Measurements from ENCODE around the gene SMIM20.
A peak's percentile ranks its signal among the peaks of the same experiment; 100 is the strongest.

Gene SMIM20

DNA sequence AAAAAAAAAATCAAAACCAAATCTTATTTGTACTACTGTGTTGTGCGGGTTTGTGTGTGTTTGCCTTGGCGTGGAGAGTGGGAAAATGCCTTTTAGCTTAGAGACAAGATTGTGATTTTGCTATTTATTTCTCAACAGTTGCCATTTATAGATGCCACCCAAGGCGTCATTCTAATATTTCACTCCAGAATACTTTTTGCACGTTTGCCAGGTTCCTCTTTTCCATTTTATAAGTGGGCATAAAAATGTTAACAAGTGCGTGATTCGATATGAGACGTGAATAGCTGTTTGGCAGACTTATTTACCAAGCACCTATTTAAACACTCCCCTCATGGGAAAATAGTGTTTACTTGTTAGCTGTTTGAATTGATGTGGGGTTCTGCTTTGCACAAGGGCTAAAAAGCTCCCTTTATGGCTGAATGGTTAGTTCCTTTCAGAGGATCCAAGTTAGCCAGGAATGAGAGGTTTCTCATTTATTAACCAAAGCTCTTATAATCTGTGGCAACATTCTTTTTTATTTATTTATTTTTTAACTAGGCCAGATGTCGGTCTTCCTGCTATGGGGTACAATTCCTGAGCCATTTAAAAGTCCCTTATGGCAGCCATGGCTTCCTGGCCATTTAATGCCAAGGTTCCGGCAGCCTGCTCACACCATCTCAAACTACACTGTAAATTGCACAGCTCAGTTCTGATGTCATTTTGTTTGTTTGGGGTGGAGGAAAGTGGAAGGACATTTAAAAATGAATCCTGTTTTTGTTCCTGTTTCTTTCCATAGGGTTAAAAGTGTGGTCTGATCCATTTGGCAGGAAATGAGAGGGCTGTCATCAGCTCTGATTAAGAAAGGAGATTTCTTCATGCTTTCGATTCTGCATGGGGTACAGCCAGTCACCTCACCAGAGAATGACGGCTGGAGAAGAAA lies 14.6 kb downstream of the SMIM20 start:
- peak; percentile 99 for DNase-seq

DNA sequence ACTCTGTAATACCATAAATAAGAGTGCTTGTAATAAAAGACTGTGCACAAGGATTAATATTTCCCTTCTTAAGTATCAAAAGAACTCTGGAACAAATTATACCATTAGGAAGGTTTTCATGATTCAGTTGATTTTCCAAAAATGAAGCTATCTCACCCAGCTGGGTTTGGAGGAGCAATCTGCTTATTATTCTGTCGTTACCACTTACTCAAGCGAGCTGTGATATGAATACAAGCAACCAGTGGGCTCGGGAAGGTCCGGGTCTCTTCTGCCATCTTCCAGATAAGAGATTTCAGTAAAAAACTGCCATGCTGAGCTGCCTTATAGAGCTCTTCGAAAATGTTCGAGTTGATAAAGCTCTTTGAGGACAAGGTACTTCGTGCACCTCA lies 15.3 kb downstream of the SMIM20 start:
- no peak for DNase-seq

- no peak for DNase-seq
Observed at GRCh38 chr4:25930731-25931354, 16.8 kb downstream of the SMIM20 start.

GRCh38 chr4:25936696-25937095 lies 22.7 kb downstream of the SMIM20 start:
- DNase-seq: no peak

DNA sequence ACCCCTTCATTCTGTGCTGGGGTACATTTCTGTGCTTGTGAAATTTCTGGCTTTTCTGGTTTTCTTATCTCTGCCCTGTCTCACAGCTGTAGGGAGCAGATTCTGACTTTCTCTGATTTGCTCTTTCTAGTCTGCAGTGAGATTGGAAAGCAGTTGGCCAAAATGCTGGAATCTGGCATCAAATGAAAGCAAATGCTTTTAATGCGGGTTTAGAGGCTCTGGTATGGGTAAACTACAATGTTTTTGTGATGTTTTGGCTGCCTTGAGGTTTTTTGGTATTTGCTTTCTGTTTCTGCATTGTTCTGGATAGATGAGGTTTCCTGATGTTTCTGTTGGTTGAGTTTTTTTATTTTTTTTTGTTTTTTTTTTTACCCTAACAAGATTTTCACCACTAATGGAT lies 23.8 kb downstream of the SMIM20 start:
- DNase-seq: no peak

DNA sequence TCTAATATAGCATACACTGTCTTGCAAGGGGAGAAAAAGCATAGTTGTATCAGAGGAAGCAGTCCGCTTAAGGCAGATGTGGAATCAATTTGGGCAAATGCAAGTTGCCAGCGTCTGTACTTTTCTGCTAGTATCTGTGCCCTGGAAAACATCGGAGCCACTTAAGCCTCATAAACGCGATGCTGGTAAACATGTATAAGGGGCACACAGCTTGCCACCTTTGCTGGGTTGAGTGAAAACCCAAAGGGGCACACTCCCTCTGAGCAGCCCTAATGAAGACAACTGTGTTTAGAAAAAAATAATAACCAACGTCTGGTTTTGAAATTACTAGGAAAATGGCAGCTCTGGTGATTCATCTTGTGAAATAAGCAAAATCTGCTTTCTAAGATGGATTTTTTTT lies 24.3 kb downstream of the SMIM20 start:
- no peak for DNase-seq

DNA sequence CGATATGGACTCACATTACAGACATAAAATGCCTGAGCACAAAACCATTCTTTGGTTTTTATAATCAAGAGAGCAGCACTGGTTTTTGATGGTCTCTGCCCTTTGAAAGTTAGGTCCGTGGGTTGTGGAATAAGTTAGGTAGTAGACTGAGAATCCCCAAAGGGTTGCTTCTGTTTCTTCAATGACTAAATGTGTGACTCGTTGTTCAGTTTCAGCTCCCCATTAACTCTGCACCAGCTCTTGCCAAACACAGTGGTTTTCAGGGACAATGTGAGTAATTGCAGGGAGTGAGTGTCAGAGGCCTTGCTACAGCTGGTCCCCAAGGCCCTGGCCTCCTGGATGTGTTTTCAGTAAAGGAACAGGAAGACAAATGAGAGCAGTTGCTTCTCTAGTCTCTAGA lies 24.8 kb downstream of the SMIM20 start:
- no peak for DNase-seq

- no peak for DNase-seq
Observed at GRCh38 chr4:25939330-25939729, 25.3 kb downstream of the SMIM20 start.

DNA sequence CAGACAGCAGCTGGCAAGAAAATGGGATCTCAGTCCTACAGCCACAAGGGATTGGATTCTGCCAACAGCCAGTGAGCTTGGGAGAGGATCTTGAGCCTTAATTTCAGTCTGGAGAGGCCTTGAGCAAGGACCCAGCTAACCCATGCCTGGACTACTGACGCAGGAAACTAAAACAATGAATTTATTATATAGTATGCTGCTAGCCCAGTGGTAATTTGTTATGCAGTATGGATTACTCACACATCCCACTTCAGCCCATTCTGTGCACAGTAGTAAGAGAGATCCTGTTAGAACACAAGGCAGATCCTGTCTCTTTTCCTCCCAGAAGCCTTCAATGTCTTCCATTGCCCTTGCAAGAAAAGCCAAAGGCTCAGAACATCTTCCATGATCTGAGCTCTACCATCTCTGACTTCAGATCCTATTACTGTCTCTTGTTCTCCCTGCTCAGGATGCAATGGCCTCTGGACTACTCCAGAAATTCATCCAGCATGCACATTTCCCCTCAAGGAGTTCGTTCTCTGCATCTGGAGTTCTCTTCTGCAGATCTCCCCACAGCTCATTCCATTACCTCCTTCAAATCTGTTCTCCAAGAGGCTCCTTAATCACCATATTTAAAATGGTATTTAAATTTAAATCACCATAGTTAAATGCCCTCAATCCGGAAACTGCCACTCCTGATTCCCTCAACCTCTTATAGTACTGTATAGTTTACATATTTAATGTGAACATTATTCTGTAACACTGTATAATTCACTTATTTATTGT lies 27.6 kb downstream of the SMIM20 start:
- no peak for DNase-seq

DNA sequence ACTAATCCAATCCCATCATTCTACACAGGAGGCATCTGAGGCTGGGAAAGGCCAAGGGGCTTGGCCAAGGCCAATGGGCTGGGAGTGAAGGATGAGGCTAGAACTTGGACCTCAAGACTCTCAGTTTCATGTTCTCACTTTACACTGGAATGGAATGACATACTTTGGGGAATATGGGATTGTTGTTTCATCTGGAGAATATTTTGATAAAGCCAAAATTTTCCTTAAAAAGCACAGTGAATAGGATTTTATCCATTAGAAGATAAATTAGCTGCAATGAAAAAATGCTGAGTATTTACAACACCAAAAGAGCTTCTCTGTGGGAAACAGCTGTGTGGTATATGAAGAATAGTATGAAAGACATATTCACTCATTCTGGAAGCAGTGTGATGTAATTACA lies 29.3 kb downstream of the SMIM20 start:
- no peak for DNase-seq

DNA sequence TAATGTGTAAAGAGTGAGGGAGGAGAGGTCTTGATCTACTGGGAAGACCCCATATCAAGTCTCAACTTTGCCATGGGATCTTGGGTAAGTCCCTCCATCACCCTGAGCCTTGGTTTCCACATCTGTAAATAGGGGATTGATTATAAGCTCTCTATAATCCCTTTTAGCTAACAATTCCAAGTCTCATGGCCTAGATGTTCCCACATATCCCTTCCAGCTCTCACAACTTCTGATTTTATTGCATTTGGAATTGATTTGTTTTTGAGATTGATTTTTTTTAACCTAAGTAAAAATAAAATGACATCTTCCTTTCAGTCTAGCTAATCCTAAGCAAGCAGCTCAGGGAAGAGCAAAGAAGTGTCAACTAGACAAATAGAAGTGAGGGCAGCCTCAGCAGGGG lies 29.8 kb downstream of the SMIM20 start:
- DNase-seq: no peak

DNA sequence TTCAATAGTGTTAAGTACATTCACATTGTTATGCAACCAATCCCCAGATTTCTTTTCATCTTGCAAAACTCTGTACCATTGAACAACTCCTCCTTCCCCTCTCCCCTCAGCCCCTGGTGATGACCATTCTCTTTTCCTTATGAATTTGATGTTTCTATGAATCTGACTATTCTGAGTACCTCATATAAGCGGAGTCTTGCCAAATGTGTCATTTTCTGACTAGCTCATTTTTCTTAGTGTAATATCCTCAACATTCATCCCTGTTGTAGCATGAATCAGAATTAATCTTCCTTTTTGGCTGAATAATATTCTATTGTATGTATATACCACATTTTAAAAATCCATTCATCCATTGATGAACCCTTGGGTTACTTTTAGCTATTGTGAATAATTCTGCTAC lies 34.0 kb downstream of the SMIM20 start:
- no peak for DNase-seq

DNA sequence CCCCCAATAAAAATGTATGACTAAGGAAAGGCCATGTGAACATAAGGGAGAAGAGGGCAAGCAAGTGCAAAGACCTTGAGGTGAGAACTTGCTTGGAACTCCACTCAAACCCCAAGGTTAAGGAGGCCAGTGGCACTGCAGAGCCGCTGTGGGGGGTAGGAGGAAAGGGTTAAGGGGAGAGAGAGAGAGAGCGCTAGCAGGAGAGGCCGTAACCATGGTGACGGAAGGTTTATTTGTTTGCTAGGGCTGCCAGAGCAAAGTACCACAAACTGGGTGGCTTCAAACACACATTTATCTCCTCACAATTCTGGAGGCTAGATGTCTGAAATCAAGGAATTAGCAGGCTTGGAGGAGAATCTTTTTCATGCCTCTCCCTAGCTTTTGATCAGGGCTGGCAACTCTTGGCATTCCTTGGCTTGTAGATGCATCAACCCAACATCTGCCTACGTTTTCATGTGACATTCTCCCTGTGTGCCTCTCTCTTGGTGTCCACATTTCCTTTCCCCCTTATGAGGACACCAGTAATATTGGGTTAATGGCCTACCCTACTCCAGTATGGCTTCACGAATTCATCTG lies 35.2 kb downstream of the SMIM20 start:
- no peak for DNase-seq

DNA sequence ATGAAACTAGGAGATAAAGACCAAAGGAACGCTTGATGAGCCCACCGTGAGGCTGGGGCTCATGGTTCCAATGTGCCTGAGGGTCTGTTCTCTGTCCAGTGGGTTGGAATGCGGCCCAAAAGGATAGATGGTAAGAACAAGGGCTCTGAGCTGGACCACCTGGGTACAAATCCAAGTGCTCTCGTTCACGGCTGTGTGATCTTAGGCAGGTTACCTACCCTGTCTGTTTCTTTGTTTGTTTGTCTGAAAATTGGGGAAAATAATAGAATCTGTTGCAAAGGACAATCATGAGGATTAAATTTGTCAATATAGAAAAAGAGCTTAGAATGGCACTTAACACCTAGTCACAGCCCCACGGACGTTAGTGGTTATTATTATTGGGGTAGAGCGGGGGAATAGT lies 36.0 kb downstream of the SMIM20 start:
- DNase-seq: no peak

DNA sequence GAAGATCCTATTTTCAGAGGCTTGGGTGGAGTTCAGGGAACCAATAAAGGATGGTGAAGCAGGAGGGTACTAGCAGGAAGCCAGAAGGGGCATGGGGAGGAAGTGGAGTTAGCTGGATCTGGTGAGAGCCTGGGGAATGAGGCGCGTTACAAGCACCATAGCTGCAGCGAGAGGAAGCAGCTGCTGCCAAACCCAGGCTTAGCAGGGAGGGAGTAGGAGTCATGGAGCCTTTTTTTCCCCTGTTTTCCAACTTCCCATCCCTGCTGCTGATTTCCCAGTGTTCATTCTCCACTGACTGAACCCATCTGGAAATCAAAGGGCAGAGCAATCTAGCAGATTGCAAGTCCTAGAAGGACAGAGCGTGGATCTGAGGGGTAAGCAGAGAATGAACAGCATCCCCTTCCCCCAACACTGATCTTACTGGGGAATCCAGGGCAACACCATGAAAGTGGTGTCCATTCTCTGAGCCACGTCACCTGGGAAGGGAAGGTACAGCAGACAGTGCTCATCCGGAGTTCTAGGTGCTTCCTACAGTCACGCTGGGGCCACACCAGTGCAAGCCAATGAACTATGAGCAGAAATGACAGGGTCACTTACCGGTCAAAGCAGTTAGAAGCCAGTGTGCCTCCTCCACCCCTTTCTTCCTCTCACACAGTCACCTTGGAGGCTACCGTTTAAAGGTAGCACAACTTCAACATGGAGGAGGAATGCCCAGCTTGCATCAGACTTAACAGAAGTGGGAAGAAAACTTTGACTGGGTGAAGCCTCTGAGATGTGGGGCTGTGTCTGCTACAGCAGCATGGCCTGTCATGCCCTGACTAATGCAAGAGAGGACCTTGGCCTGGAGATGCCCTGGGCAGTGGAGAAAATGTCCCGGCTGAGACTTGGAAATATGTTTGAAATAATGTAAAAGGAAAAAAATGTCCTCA lies 36.7 kb downstream of the SMIM20 start:
- DNase-seq: peak; percentile 24

DNA sequence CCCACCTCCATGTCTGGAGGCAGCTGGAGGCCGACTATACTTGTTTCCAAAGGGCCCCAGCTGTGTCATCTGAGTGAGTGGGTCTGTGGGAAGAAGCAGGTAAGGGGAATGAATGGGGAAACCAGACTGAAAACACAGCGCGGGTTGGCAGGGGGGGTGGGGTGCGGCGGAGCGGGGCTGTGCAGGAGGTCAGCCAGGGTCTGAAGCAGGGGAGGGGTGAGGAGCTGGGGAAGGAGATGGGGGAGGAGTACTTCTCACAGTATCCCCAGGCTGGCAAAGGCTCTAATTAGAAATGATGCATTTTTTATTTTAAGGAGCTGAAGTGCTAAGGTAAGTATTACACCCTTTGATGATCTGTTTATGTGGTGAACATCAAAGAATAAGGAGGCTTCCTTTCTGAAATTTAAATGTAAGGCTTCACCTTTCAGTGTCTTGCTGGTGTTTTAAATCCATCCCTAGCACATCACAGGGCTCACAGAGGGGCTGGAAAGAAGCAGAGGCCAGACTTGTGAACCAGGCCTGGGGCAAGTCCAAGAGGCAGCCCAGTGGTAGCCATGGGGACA lies 37.5 kb downstream of the SMIM20 start:
- no peak for DNase-seq

- DNase-seq: no peak
Observed at GRCh38 chr4:25953740-25954139, 39.7 kb downstream of the SMIM20 start.

- no peak for DNase-seq
Observed at GRCh38 chr4:25954293-25954904, 40.4 kb downstream of the SMIM20 start.

- DNase-seq: no peak
Observed at GRCh38 chr4:25955705-25956104, 41.7 kb downstream of the SMIM20 start.

GRCh38 chr4:25956260-25956659 lies 42.2 kb downstream of the SMIM20 start:
- DNase-seq: no peak

DNA sequence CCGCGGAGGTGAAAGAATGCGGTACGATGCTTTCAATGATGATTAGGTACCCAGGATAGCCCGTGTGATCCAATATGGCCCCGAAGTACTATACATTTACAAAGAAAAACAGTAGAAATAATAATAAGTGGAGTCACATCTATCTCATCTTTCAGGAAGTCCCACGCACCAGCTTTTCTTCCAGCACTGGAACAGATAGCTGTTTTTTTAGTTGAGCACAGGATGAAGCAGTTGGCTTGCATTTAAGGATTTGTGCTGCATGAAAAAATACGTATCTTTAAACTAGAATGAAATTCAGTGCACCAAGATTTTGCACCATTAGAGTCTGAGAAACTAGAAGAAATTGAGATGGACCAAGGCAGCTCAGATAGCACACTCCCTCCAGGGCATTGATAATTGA lies 44.1 kb downstream of the SMIM20 start:
- DNase-seq: no peak

- DNase-seq: no peak
Observed at GRCh38 chr4:25962393-25962792, 48.4 kb downstream of the SMIM20 start.

Measured in NCI-H1092 treated with DMSO at 0.1 percent for 48 hours (cell line).